GM21526 (cell line): ENCODE measurements around the gene IQGAP1.
"Not testable (repeated sequence)": the region's sequence is repeated elsewhere in the genome, so short reads cannot be mapped to it uniquely, and the experiment has no call there.

Experiments used
- ATAC-seq: cut with Tn5 transposase; IDR thresholded peaks from one replicate; pipeline ENCODE4 v1.9.1; 2021; ENCODE audit warnings: moderate library complexity; ENCODE audit not compliant: unreplicated experiment, low FRiP score

The IQGAP1 gene

GRCh38 chr15:90387534-90388461, at the start of gene IQGAP1:
TSS of gene IQGAP1 (plus strand) at chr15:90388242. CDS start at chr15:90388342, 100 bp downstream.
- ATAC-seq = peak; percentile 93

GRCh38 chr15:90338532-90338931, 49.5 kb upstream of the IQGAP1 start:
- no peak for ATAC-seq

GRCh38 chr15:90340345-90340744, 47.7 kb upstream of the IQGAP1 start:
- ATAC-seq = no peak

- ATAC-seq = no peak
Measured at GRCh38 chr15:90343302-90343790, 44.7 kb upstream of the IQGAP1 start.

- ATAC-seq = no peak
Measured at GRCh38 chr15:90344662-90345061, 43.4 kb upstream of the IQGAP1 start.

- ATAC-seq = no peak
Measured at GRCh38 chr15:90345857-90346256, 42.2 kb upstream of the IQGAP1 start.

GRCh38 chr15:90347431-90348065, 40.5 kb upstream of the IQGAP1 start:
- not testable (repeated sequence) for ATAC-seq

GRCh38 chr15:90348456-90348855, 39.6 kb upstream of the IQGAP1 start:
- no peak for ATAC-seq

- no peak for ATAC-seq
Measured at GRCh38 chr15:90349072-90349471, 39.0 kb upstream of the IQGAP1 start.

- no peak for ATAC-seq
Measured at GRCh38 chr15:90349821-90350220, 38.2 kb upstream of the IQGAP1 start.

- peak; percentile 23 for ATAC-seq
Measured at GRCh38 chr15:90351479-90352106, 36.4 kb upstream of the IQGAP1 start.

- ATAC-seq = peak; percentile 98
Measured at GRCh38 chr15:90352107-90352893, 35.7 kb upstream of the IQGAP1 start, which contains the start of gene ZNF774. TSS of gene ZNF774 (plus strand) at chr15:90352284. CDS start at chr15:90354661, 2,377 bp downstream.

GRCh38 chr15:90354986-90355385, 33.1 kb upstream of the IQGAP1 start:
- no peak for ATAC-seq

- ATAC-seq = no peak
Measured at GRCh38 chr15:90358124-90359033, 29.7 kb upstream of the IQGAP1 start.

GRCh38 chr15:90360746-90361145, 27.3 kb upstream of the IQGAP1 start:
- ATAC-seq = no peak

- ATAC-seq = no peak
Measured at GRCh38 chr15:90362936-90363212, 25.2 kb upstream of the IQGAP1 start.

GRCh38 chr15:90364251-90364650, 23.8 kb upstream of the IQGAP1 start:
- ATAC-seq = no peak

GRCh38 chr15:90365414-90366055, 22.5 kb upstream of the IQGAP1 start:
- no peak for ATAC-seq

GRCh38 chr15:90367576-90367975, 20.5 kb upstream of the IQGAP1 start:
- ATAC-seq = no peak
